ENCODE measurements around the gene PPM1L. TPM values are rescaled to one million over a fixed set of nuclear protein-coding genes. Genes with fewer than 3 reads are reported as not detected.

Gene PPM1L
- total and polyA plus RNA-seq, 2 donors (not counting 1 experiment from before 2014, with no cell fraction given): 0.33 to 2.5 TPM

GRCh38 chr3:161093895-161094294 lies 337.9 kb downstream of the PPM1L start:
- H3K79me2 ChIP-seq (ENCODE audit: control insufficient read depth, insufficient read depth, low read length): no peaks in the 10 kb centered on the region
- no peaks in the 10 kb centered on the region for H3K27me3 ChIP-seq (ENCODE audit: control insufficient read depth, insufficient read depth, low read length)
- no peak overlapping the region for H3K4me3 ChIP-seq (replicated peaks in 1 of 4; ENCODE audit: control extremely low read depth in 1 of 4, insufficient read depth in 1 of 4, low read depth in 3 of 4, low read length in 4 of 4)
- TF ChIP-seq CTCF (conservative IDR thresholded peaks at IDR 0.05 in 1 of 2, IDR thresholded peaks at IDR 0.05 in 1 of 2; ENCODE audit: low read depth in 1 of 2, low read length in 2 of 2): no peak
- TF ChIP-seq EZH2 (IDR thresholded peaks at IDR 0.05; ENCODE audit: low read length, missing control alignments): no peak
- no peaks in the 10 kb centered on the region for H3K4me1 ChIP-seq (ENCODE audit: control insufficient read depth, extremely low read depth, insufficient read depth, low read length)
- no peak overlapping the region for H3K9ac ChIP-seq (ENCODE audit: insufficient read depth, low read length)
- no peaks in the 10 kb centered on the region for H4K20me1 ChIP-seq (ENCODE audit: control insufficient read depth, extremely low read depth, insufficient read depth, low read length)
- no peaks in the 10 kb centered on the region for H3K9me3 ChIP-seq (ENCODE audit: control insufficient read depth, insufficient read depth, low read depth, low read length)
- H3K36me3 ChIP-seq (ENCODE audit: control insufficient read depth, insufficient read depth, low read length): no peaks in the 10 kb centered on the region
- no peak overlapping the region for H2AFZ ChIP-seq (ENCODE audit: low read length)
- H3K27ac ChIP-seq (ENCODE audit: insufficient read depth, low read length): no peak overlapping the region
- no peak overlapping the region for H3K4me2 ChIP-seq (ENCODE audit: extremely low read depth, insufficient read depth, low read length)
- peak in 1 of 2 donors; percentile 27 for DNase-seq (ENCODE audit: low read depth in 2 of 2)

GRCh38 chr3:161096771-161097367 lies 340.8 kb downstream of the PPM1L start:
- H3K79me2 ChIP-seq (ENCODE audit: control insufficient read depth, insufficient read depth, low read length): no peaks in the 10 kb centered on the region
- no peak overlapping the region for H3K4me2 ChIP-seq (ENCODE audit: extremely low read depth, insufficient read depth, low read length)
- H3K9ac ChIP-seq (ENCODE audit: insufficient read depth, low read length): no peak overlapping the region
- no peak overlapping the region for H2AFZ ChIP-seq (ENCODE audit: low read length)
- no peaks in the 10 kb centered on the region for H3K9me3 ChIP-seq (ENCODE audit: control insufficient read depth, insufficient read depth, low read depth, low read length)
- DNase-seq (ENCODE audit: low read depth in 2 of 2): peak in 1 of 2 donors; percentile 11
- no peak overlapping the region for H3K27ac ChIP-seq (ENCODE audit: insufficient read depth, low read length)
- no peaks in the 10 kb centered on the region for H3K27me3 ChIP-seq (ENCODE audit: control insufficient read depth, insufficient read depth, low read length)
- H3K4me1 ChIP-seq (ENCODE audit: control insufficient read depth, extremely low read depth, insufficient read depth, low read length): no peaks in the 10 kb centered on the region
- TF ChIP-seq CTCF (conservative IDR thresholded peaks at IDR 0.05 in 1 of 2, IDR thresholded peaks at IDR 0.05 in 1 of 2; ENCODE audit: low read depth in 1 of 2, low read length in 2 of 2) (peak; percentile 1 to 25), EZH2 (IDR thresholded peaks at IDR 0.05; ENCODE audit: low read length, missing control alignments) (no peak)
- no peaks in the 10 kb centered on the region for H4K20me1 ChIP-seq (ENCODE audit: control insufficient read depth, extremely low read depth, insufficient read depth, low read length)
- no peaks in the 10 kb centered on the region for H3K36me3 ChIP-seq (ENCODE audit: control insufficient read depth, insufficient read depth, low read length)
- H3K4me3 ChIP-seq (replicated peaks in 1 of 4; ENCODE audit: control extremely low read depth in 1 of 4, insufficient read depth in 1 of 4, low read depth in 3 of 4, low read length in 4 of 4): no peak overlapping the region

GRCh38 chr3:161100994-161101393 lies 345.0 kb downstream of the PPM1L start:
- Histone ChIP-seq H3K79me2 (ENCODE audit: control insufficient read depth, insufficient read depth, low read length) (no peaks in the 10 kb centered on the region), H3K9me3 (ENCODE audit: control insufficient read depth, insufficient read depth, low read depth, low read length) (no peaks in the 10 kb centered on the region), H3K4me3 (replicated peaks in 1 of 4; ENCODE audit: control extremely low read depth in 1 of 4, insufficient read depth in 1 of 4, low read depth in 3 of 4, low read length in 4 of 4) (no peak overlapping the region), H4K20me1 (ENCODE audit: control insufficient read depth, extremely low read depth, insufficient read depth, low read length) (no peaks in the 10 kb centered on the region), H3K9ac (ENCODE audit: insufficient read depth, low read length) (no peak overlapping the region), H3K27me3 (ENCODE audit: control insufficient read depth, insufficient read depth, low read length) (no peaks in the 10 kb centered on the region), H3K36me3 (ENCODE audit: control insufficient read depth, insufficient read depth, low read length) (no peaks in the 10 kb centered on the region), H3K4me2 (ENCODE audit: extremely low read depth, insufficient read depth, low read length) (no peak overlapping the region), H2AFZ (ENCODE audit: low read length) (no peak overlapping the region), H3K4me1 (ENCODE audit: control insufficient read depth, extremely low read depth, insufficient read depth, low read length) (no peaks in the 10 kb centered on the region), H3K27ac (ENCODE audit: insufficient read depth, low read length) (no peak overlapping the region)
- no peak for TF ChIP-seq CTCF (conservative IDR thresholded peaks at IDR 0.05 in 1 of 2, IDR thresholded peaks at IDR 0.05 in 1 of 2; ENCODE audit: low read depth in 1 of 2, low read length in 2 of 2)
- no peak for TF ChIP-seq EZH2 (IDR thresholded peaks at IDR 0.05; ENCODE audit: low read length, missing control alignments)
- no peak for DNase-seq (ENCODE audit: low read depth in 2 of 2)
